Endodermal cell (in vitro differentiated cells): ENCODE measurements around the gene MPZL1. TPM values are rescaled to one million over a fixed set of nuclear protein-coding genes. Genes with fewer than 3 reads are reported as not detected.

Experiments
- DNase-seq: peaks from one replicate; pipeline ENCODE4 v3.0.0-alpha.2; 2017
- H3K27ac ChIP-seq: 2 replicates; pipeline ENCODE4 v1.5.1; 2013; ENCODE audit warnings: mild to moderate bottlenecking, low read depth, low read length, moderate library complexity
- H3K27me3 ChIP-seq: 2 replicates; pipeline ENCODE4 v1.6.1; 2013; ENCODE audit warnings: mild to moderate bottlenecking, low read length, moderate library complexity; ENCODE audit not compliant: insufficient read depth, control insufficient read depth, poor library complexity, severe bottlenecking
- H3K36me3 ChIP-seq: 2 replicates; pipeline ENCODE4 v1.7.0; 2013; ENCODE audit warnings: mild to moderate bottlenecking, low read length, moderate library complexity; ENCODE audit not compliant: control insufficient read depth, insufficient read depth
- H3K4me1 ChIP-seq: one replicate; pipeline ENCODE4 v1.7.0; 2013; ENCODE audit warnings: low read length; ENCODE audit not compliant: control insufficient read depth, insufficient read depth
- H3K4me3 ChIP-seq: 2 replicates; pipeline ENCODE4 v1.5.1; 2013; ENCODE audit warnings: mild to moderate bottlenecking, low read length, moderate library complexity
- H3K9ac ChIP-seq: 2 replicates; pipeline ENCODE4 v1.6.1; 2013; ENCODE audit warnings: mild to moderate bottlenecking, low read length, moderate library complexity; ENCODE audit not compliant: poor library complexity, severe bottlenecking; ENCODE audit errors: extremely low read depth
- H3K9me3 ChIP-seq: 2 replicates; pipeline ENCODE4 v1.6.1; 2013; ENCODE audit warnings: mild to moderate bottlenecking, low read length, moderate library complexity; ENCODE audit not compliant: control insufficient read depth
- H3K27ac Mint-ChIP-seq: 2 replicates; pipeline ENCODE4 v1.8.0; 2020; ENCODE audit warnings: mixed read lengths
- H3K27me3 Mint-ChIP-seq: 2 replicates; pipeline ENCODE4 v1.8.0; 2021; ENCODE audit warnings: mild to moderate bottlenecking, mixed read lengths; ENCODE audit not compliant: insufficient read depth
- H3K36me3 Mint-ChIP-seq: 2 replicates; pipeline ENCODE4 v1.8.0; 2020; ENCODE audit warnings: low read depth, mixed read lengths
- H3K4me1 Mint-ChIP-seq: 2 replicates; pipeline ENCODE4 v1.8.0; 2020; ENCODE audit warnings: mixed read lengths
- H3K4me3 Mint-ChIP-seq: 2 replicates; pipeline ENCODE4 v1.8.0; 2020; ENCODE audit warnings: mild to moderate bottlenecking, moderate library complexity, mixed read lengths
- H3K9me3 Mint-ChIP-seq: 2 replicates; pipeline ENCODE4 v1.8.0; 2020; ENCODE audit warnings: mild to moderate bottlenecking, mixed read lengths
- CTCF ChIP-seq: fragments of 200-600 bp; sonication (generic); conservative IDR thresholded peaks from 2 replicates; pipeline ENCODE4 v1.5.0; 2021; ENCODE audit warnings: antibody characterized with exemption, mild to moderate bottlenecking
- WGBS, 2 experiments: methylation state at CpG; one replicate each; pipeline versions ENCODE4 v1.1.5 to v1.1.7; 2013; ENCODE audit warnings: missing lambda C conversion rate in 2 of 2, mixed read lengths in 1 of 2; ENCODE audit not compliant: insufficient coverage in 1 of 2, insufficient read length in 1 of 2; 5-methylcytosine and 5-hydroxymethylcytosine counted together
- total RNA-seq, 2 donors: library from RNA; stranded (reverse); fragmentation: NEBNext Ultra II Directional in 1 of 2; extraction: Animal tissue kit (Norgen Biotek cat#: 25700) in 1 of 2; gene quantifications; 2 replicates in 1 of 2; 3 replicates in 1 of 2; pipeline ENCODE4 v1.2.1, GENCODE V29; 2021

MPZL1 gene
- total RNA-seq, 2 donors from 2014 or later: 111 to 114 TPM

DNA sequence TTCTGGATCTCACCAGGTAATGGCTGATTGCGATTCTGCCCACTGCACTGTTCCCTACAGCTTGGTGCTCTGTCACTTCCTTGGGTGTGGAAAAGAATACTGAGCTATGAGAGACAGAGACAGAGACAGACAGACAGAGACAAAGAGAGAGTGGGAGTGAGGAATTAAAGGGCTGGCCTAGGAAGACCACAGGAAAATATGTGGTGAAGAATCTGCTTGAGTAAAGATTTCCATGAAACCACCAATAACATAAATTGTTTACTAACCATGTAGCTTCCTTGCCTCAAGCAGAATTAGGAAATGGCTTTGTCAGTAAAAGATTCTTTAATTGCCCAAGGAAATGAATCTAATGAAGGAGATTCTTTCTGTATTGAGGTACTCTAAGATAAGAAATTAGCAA lies 54.4 kb downstream of the MPZL1 start:
- Mint-ChIP-seq H3K27me3 (no peaks in the 10 kb centered on the region), H3K4me3 (no peak overlapping the region), H3K36me3 (peaks cover 86% of the 10 kb centered on the region), H3K4me1 (peaks cover 1% of the 10 kb centered on the region), H3K9me3 (peaks cover 10% of the 10 kb centered on the region), H3K27ac (no peak overlapping the region)
- H3K9ac ChIP-seq: no peak overlapping the region
- H3K9me3 ChIP-seq: peaks cover 23% of the 10 kb centered on the region
- H3K4me3 ChIP-seq: no peak overlapping the region
- TF ChIP-seq CTCF: no peak
- no peaks in the 10 kb centered on the region for H3K4me1 ChIP-seq
- WGBS, 2 experiments: 90 to 100% methylated on average over 1 of the region's 1 CpG
- H3K27me3 ChIP-seq: no peaks in the 10 kb centered on the region
- H3K36me3 ChIP-seq: peaks cover 78% of the 10 kb centered on the region
- no peak overlapping the region for H3K27ac ChIP-seq
- DNase-seq: no peak

DNA sequence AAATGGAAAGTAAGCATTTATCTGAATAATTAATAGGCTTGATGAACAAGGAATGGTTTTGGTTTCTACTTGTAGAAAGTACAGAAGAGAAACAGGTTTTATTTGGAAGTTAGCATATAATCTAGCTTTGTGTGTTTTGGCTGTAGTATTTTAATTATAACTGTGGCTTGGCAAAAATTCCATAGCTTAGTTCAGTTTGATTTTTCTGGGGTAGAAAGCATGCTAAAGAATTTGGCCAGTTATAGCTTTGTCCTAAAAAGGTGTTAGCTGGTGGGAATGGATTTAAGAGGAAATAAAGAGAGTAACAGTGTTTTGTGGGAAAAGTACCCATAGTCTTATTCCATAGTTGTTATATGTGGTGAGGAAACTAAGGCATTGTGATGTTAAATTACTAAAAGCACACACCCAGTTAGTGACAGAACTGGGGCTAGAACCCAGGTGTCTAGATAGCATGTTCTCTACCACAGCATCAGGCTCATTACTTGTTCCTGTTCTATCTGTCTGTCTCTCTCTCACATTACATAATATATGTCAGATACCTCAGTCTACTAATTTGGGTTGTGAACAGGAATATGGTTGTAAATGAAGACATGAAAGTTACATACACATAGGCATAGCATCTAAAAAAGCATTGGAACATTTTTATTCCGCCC lies 55.0 kb downstream of the MPZL1 start:
- TF ChIP-seq CTCF: no peak
- Mint-ChIP-seq H3K9me3 (peaks cover 6% of the 10 kb centered on the region), H3K4me3 (no peak overlapping the region), H3K27me3 (no peaks in the 10 kb centered on the region), H3K4me1 (no peaks in the 10 kb centered on the region), H3K36me3 (peaks cover 84% of the 10 kb centered on the region), H3K27ac (no peak overlapping the region)
- H3K4me3 ChIP-seq: no peak overlapping the region
- WGBS, 2 experiments: 95 to 100% methylated on average over 1 of the region's 1 CpG
- H3K36me3 ChIP-seq: peaks cover 82% of the 10 kb centered on the region
- H3K9ac ChIP-seq: no peak overlapping the region
- no peak overlapping the region for H3K27ac ChIP-seq
- no peaks in the 10 kb centered on the region for H3K4me1 ChIP-seq
- no peak for DNase-seq
- no peaks in the 10 kb centered on the region for H3K27me3 ChIP-seq
- H3K9me3 ChIP-seq: peaks cover 28% of the 10 kb centered on the region

GRCh38 chr1:167777269-167777650 lies 55.5 kb downstream of the MPZL1 start:
- no peak overlapping the region for H3K4me3 Mint-ChIP-seq
- no peaks in the 10 kb centered on the region for H3K4me1 Mint-ChIP-seq
- H3K36me3 Mint-ChIP-seq: peaks cover 81% of the 10 kb centered on the region
- no peaks in the 10 kb centered on the region for H3K27me3 Mint-ChIP-seq
- Histone ChIP-seq H3K9me3 (peaks cover 24% of the 10 kb centered on the region), H3K27me3 (no peaks in the 10 kb centered on the region), H3K4me1 (no peaks in the 10 kb centered on the region), H3K27ac (no peak overlapping the region), H3K36me3 (peaks cover 78% of the 10 kb centered on the region), H3K4me3 (no peak overlapping the region), H3K9ac (no peak overlapping the region)
- no peak for DNase-seq
- TF ChIP-seq CTCF: no peak
- H3K9me3 Mint-ChIP-seq: peaks cover 6% of the 10 kb centered on the region
- H3K27ac Mint-ChIP-seq: no peak overlapping the region
- 92 to 100% methylated on average over 5 of the region's 5 CpGs for WGBS, 2 experiments
